Stromal cell of bone marrow (primary cell): ENCODE measurements around the gene SND1.

ENCODE experiments used
- DNase-seq: peaks from one replicate; pipeline ENCODE4 v3.0.0-alpha.2; 2012; ENCODE audit warnings: low read depth

The SND1 gene

GRCh38 chr7:127907110-127908040 lies 255.4 kb downstream of the SND1 start:
- no peak for DNase-seq

- DNase-seq = no peak
Measured at GRCh38 chr7:127908430-127909258, 256.6 kb downstream of the SND1 start.

GRCh38 chr7:127909424-127910152 lies 257.6 kb downstream of the SND1 start:
- no peak for DNase-seq

GRCh38 chr7:127910670-127911069 lies 258.7 kb downstream of the SND1 start:
- no peak for DNase-seq

GRCh38 chr7:127911968-127912511 lies 260.0 kb downstream of the SND1 start:
- DNase-seq = no peak

GRCh38 chr7:127912901-127913300 lies 260.9 kb downstream of the SND1 start:
- DNase-seq = no peak

GRCh38 chr7:127913686-127914085 lies 261.7 kb downstream of the SND1 start:
- DNase-seq = no peak

GRCh38 chr7:127914693-127915092 lies 262.7 kb downstream of the SND1 start:
- no peak for DNase-seq

- DNase-seq = no peak
Measured at GRCh38 chr7:127916735-127917134, 264.7 kb downstream of the SND1 start.

GRCh38 chr7:127918130-127918529 lies 266.1 kb downstream of the SND1 start:
- DNase-seq = no peak

GRCh38 chr7:127920787-127921438 lies 268.9 kb downstream of the SND1 start:
- DNase-seq = peak; percentile 60

- DNase-seq = no peak
Measured at GRCh38 chr7:127922656-127923055, 270.7 kb downstream of the SND1 start.

GRCh38 chr7:127924874-127925273 lies 272.9 kb downstream of the SND1 start:
- no peak for DNase-seq

GRCh38 chr7:127927348-127927696 lies 275.3 kb downstream of the SND1 start:
- no peak for DNase-seq

- no peak for DNase-seq
Measured at GRCh38 chr7:127928222-127928621, 276.2 kb downstream of the SND1 start.

GRCh38 chr7:127928852-127929251 lies 276.9 kb downstream of the SND1 start:
- no peak for DNase-seq

GRCh38 chr7:127930341-127931328 lies 278.6 kb downstream of the SND1 start:
- no peak for DNase-seq

GRCh38 chr7:127932076-127932475 lies 280.1 kb downstream of the SND1 start:
- no peak for DNase-seq

- no peak for DNase-seq
Measured at GRCh38 chr7:127932496-127932895, 280.5 kb downstream of the SND1 start.

- peak; percentile 24 for DNase-seq
Measured at GRCh38 chr7:127933146-127933545, 281.2 kb downstream of the SND1 start.
